Measurements from ENCODE around the gene CFAP52. TPM values are rescaled to one million over a fixed set of nuclear protein-coding genes. Genes with fewer than 3 reads are reported as not detected.
A peak's percentile ranks its signal among the peaks of the same experiment; 100 is the strongest.
"Not testable (repeated sequence)": the region's sequence is repeated elsewhere in the genome, so short reads cannot be mapped to it uniquely, and the experiment has no call there.

Gene CFAP52
- total and polyA plus RNA-seq, 5 donors from 2014 or later: not detected

GRCh38 chr17:9632741-9633140 lies 56.3 kb downstream of the CFAP52 start:
- Histone ChIP-seq H3K36me3 (ENCODE audit: control insufficient read depth, insufficient read depth, low read length) (no peaks in the 10 kb centered on the region), H3K27me3 (ENCODE audit: control insufficient read depth, insufficient read depth, low read length) (no peaks in the 10 kb centered on the region), H3K9me3 (ENCODE audit: control insufficient read depth in 2 of 2, low read length in 2 of 2) (no peaks in the 10 kb centered on the region), H3K27ac (ENCODE audit: insufficient read depth, low read length, poor library complexity, severe bottlenecking) (no peak overlapping the region), H3K4me1 (ENCODE audit: control insufficient read depth, insufficient read depth, low read length, poor library complexity, severe bottlenecking) (no peaks in the 10 kb centered on the region), H3K4me3 (ENCODE audit: low read depth, low read length) (no peak overlapping the region)
- no peak for ATAC-seq (ENCODE audit: low read depth in 2 of 2)
- Mint-ChIP-seq H3K4me1 (no peaks in the 10 kb centered on the region), H3K27ac (no peak overlapping the region), H3K9me3 (peaks cover 0 to 3% (median 1%) of the 10 kb centered on the region in 7 donors), H3K36me3 (no peaks in the 10 kb centered on the region), H3K4me3 (peak overlapping the region in 1 of 4 donors; percentile 15), H3K27me3 (peaks cover 14% of the 10 kb centered on the region)
- no peak for DNase-seq

GRCh38 chr17:9635340-9635739 lies 58.9 kb downstream of the CFAP52 start:
- DNase-seq: no peak
- no peaks in the 10 kb centered on the region for H3K36me3 Mint-ChIP-seq
- H3K4me3 ChIP-seq (ENCODE audit: low read depth, low read length): no peak overlapping the region
- H3K27me3 Mint-ChIP-seq: peaks cover 14% of the 10 kb centered on the region
- peaks cover 2% of the 10 kb centered on the region for H3K27me3 ChIP-seq (ENCODE audit: control insufficient read depth, insufficient read depth, low read length)
- ATAC-seq (ENCODE audit: low read depth in 2 of 2): no peak
- H3K9me3 Mint-ChIP-seq: peaks cover 0 to 3% (median 0%) of the 10 kb centered on the region in 7 donors
- no peak overlapping the region for H3K4me3 Mint-ChIP-seq
- H3K4me1 ChIP-seq (ENCODE audit: control insufficient read depth, insufficient read depth, low read length, poor library complexity, severe bottlenecking): no peaks in the 10 kb centered on the region
- no peaks in the 10 kb centered on the region for H3K9me3 ChIP-seq (ENCODE audit: control insufficient read depth in 2 of 2, low read length in 2 of 2)
- no peak overlapping the region for H3K27ac ChIP-seq (ENCODE audit: insufficient read depth, low read length, poor library complexity, severe bottlenecking)
- no peaks in the 10 kb centered on the region for H3K4me1 Mint-ChIP-seq
- no peaks in the 10 kb centered on the region for H3K36me3 ChIP-seq (ENCODE audit: control insufficient read depth, insufficient read depth, low read length)
- no peak overlapping the region for H3K27ac Mint-ChIP-seq

- DNase-seq (no peak), ATAC-seq (ENCODE audit: low read depth in 2 of 2) (no peak)
- peaks cover 11% of the 10 kb centered on the region for H3K27me3 Mint-ChIP-seq
- no peaks in the 10 kb centered on the region for H3K36me3 Mint-ChIP-seq
- H3K4me3 Mint-ChIP-seq: no peak overlapping the region
- H3K27ac Mint-ChIP-seq: no peak overlapping the region
- peaks cover 2% of the 10 kb centered on the region for H3K27me3 ChIP-seq (ENCODE audit: control insufficient read depth, insufficient read depth, low read length)
- peaks cover 0 to 2% (median 0%) of the 10 kb centered on the region in 7 donors for H3K9me3 Mint-ChIP-seq
- H3K9me3 ChIP-seq (ENCODE audit: control insufficient read depth in 2 of 2, low read length in 2 of 2): no peaks in the 10 kb centered on the region
- H3K4me1 Mint-ChIP-seq: no peaks in the 10 kb centered on the region
- no peaks in the 10 kb centered on the region for H3K4me1 ChIP-seq (ENCODE audit: control insufficient read depth, insufficient read depth, low read length, poor library complexity, severe bottlenecking)
- H3K4me3 ChIP-seq (ENCODE audit: low read depth, low read length): no peak overlapping the region
- H3K36me3 ChIP-seq (ENCODE audit: control insufficient read depth, insufficient read depth, low read length): no peaks in the 10 kb centered on the region
- no peak overlapping the region for H3K27ac ChIP-seq (ENCODE audit: insufficient read depth, low read length, poor library complexity, severe bottlenecking)
These were observed 60.1 kb downstream of the CFAP52 start for GRCh38 chr17:9636501-9636900.

GRCh38 chr17:9640388-9640787 lies 63.9 kb downstream of the CFAP52 start:
- H3K4me1 ChIP-seq (ENCODE audit: control insufficient read depth, insufficient read depth, low read length, poor library complexity, severe bottlenecking): peaks cover 10% of the 10 kb centered on the region
- not testable (repeated sequence) for H3K36me3 Mint-ChIP-seq; H3K27me3 ChIP-seq (ENCODE audit: control insufficient read depth, insufficient read depth, low read length); H3K36me3 ChIP-seq (ENCODE audit: control insufficient read depth, insufficient read depth, low read length); H3K4me3 ChIP-seq (ENCODE audit: low read depth, low read length); ATAC-seq (ENCODE audit: low read depth in 2 of 2); DNase-seq; H3K9me3 ChIP-seq (ENCODE audit: control insufficient read depth in 2 of 2, low read length in 2 of 2); H3K9me3 Mint-ChIP-seq; H3K27ac ChIP-seq (ENCODE audit: insufficient read depth, low read length, poor library complexity, severe bottlenecking); H3K27ac Mint-ChIP-seq; H3K4me3 Mint-ChIP-seq
- peaks cover 33% of the 10 kb centered on the region for H3K27me3 Mint-ChIP-seq
- H3K4me1 Mint-ChIP-seq: peaks cover 0 to 13% (median 5%) of the 10 kb centered on the region in 4 donors

GRCh38 chr17:9643611-9644010 lies 67.2 kb downstream of the CFAP52 start:
- Mint-ChIP-seq H3K9me3 (peaks cover 0 to 3% (median 0%) of the 10 kb centered on the region in 7 donors), H3K27ac (no peak overlapping the region), H3K36me3 (no peaks in the 10 kb centered on the region), H3K4me3 (peak overlapping the region in 1 of 4 donors; percentile 76), H3K27me3 (peaks cover 50% of the 10 kb centered on the region), H3K4me1 (peaks cover 0 to 20% (median 11%) of the 10 kb centered on the region in 4 donors)
- H3K4me3 ChIP-seq (ENCODE audit: low read depth, low read length): no peak overlapping the region
- DNase-seq (no peak), ATAC-seq (ENCODE audit: low read depth in 2 of 2) (no peak)
- no peak overlapping the region for H3K27ac ChIP-seq (ENCODE audit: insufficient read depth, low read length, poor library complexity, severe bottlenecking)
- peaks cover 14% of the 10 kb centered on the region for H3K4me1 ChIP-seq (ENCODE audit: control insufficient read depth, insufficient read depth, low read length, poor library complexity, severe bottlenecking)
- H3K36me3 ChIP-seq (ENCODE audit: control insufficient read depth, insufficient read depth, low read length): no peaks in the 10 kb centered on the region
- no peaks in the 10 kb centered on the region for H3K9me3 ChIP-seq (ENCODE audit: control insufficient read depth in 2 of 2, low read length in 2 of 2)
- peaks cover 14% of the 10 kb centered on the region for H3K27me3 ChIP-seq (ENCODE audit: control insufficient read depth, insufficient read depth, low read length)

DNA sequence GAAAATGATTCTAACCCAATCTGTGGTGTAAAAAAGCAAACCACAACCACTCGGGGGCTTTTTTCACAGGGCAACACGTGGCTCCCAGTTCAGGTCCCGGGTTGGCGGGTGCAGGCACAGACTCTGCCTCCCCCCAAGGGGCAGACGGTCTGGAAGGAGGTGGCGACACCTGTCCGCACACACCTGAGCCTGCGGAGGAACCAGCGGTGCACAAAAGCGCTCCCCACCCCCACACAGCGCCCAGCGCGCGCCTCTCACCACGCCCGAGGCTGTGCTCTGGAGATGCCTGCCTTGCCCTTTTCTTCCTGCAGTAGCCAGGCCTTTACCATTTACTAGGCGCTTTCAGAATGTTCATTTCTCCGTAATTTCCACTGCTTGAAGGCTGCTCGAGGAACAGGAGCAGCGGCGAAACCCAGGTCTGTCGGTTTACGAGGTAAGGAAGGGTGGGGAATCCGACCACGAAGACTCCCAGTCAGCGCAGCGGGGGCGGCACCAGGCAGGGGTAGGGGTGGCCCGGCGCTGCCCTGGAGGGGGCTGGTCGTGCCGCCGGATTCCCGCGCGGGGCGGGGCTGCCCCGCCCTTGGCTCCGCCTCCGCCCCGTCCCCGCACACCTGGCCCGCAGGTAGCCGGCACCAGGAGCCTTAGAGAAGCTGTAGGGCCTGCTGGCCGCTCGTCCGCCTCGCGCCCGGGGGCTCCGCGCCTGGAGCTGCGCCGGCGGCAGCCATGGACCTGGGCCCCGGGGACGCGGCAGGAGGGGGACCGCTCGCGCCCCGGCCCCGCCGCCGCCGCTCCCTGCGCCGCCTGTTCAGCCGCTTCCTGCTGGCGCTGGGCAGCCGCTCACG lies 68.7 kb downstream of the CFAP52 start, which contains the start of gene USP43:
Gene USP43, plus strand, starts transcription at position 608 of the 842 bp plus-strand sequence. Its CDS starts 116 bp downstream, at position 724.
- peak within 1 kb of the TSS; percentile 43 to 85 (median 70) for H3K4me3 Mint-ChIP-seq
- ATAC-seq (ENCODE audit: low read depth in 2 of 2) (peak in 1 of 2 donors; percentile 31), DNase-seq (peak in 1 of 3 donors; percentile 10)
- peaks cover 0 to 4% (median 0%) of the 10 kb centered on the region in 7 donors for H3K9me3 Mint-ChIP-seq
- peaks cover 0 to 20% (median 11%) of the 10 kb centered on the region in 4 donors for H3K4me1 Mint-ChIP-seq
- peak within 1 kb of the TSS in 1 of 3 donors; percentile 14 for H3K27ac Mint-ChIP-seq
- H3K9me3 ChIP-seq (ENCODE audit: control insufficient read depth in 2 of 2, low read length in 2 of 2): no peaks in the 10 kb centered on the region
- no peaks in the 10 kb centered on the region for H3K36me3 ChIP-seq (ENCODE audit: control insufficient read depth, insufficient read depth, low read length)
- H3K27me3 ChIP-seq (ENCODE audit: control insufficient read depth, insufficient read depth, low read length): peaks cover 14% of the 10 kb centered on the region
- H3K27ac ChIP-seq (ENCODE audit: insufficient read depth, low read length, poor library complexity, severe bottlenecking): no peak within 1 kb of the TSS
- H3K27me3 Mint-ChIP-seq: peaks cover 55% of the 10 kb centered on the region
- peaks cover 14% of the 10 kb centered on the region for H3K4me1 ChIP-seq (ENCODE audit: control insufficient read depth, insufficient read depth, low read length, poor library complexity, severe bottlenecking)
- no peaks in the 10 kb centered on the region for H3K36me3 Mint-ChIP-seq
- no peak within 1 kb of the TSS for H3K4me3 ChIP-seq (ENCODE audit: low read depth, low read length)

DNA sequence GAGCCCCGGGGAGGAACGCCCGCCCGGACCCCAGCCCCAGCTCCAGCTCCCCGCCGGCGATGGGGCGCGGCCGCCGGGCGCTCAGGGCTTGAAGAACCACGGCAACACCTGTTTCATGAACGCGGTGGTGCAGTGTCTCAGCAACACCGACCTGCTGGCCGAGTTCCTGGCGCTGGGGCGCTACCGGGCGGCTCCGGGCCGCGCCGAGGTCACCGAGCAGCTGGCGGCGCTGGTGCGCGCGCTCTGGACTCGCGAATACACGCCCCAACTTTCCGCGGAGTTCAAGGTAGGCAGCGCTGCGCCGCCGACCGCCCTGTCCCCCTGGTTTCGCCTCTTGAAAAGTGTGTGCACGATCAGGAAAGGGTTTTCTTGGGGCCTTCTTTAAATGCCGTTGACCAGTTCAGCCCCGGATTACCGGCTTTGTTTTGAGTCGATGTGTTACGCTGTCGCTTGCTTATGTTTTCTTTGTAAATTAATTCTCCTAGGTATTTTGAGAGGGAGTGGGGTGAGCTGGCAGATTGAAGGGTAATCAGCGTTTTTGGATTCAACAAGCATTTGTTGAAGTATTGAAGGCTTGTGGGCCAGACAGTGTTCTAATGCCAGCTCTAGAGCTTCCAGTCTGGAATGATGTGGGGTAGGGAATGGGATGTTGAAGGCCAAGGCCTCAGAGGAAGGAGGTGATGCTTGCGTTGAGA lies 69.6 kb downstream of the CFAP52 start:
- Mint-ChIP-seq H3K9me3 (peaks cover 0 to 4% (median 0%) of the 10 kb centered on the region in 7 donors), H3K27ac (no peak overlapping the region), H3K4me3 (peak overlapping the region; percentile 43 to 85 (median 62)), H3K4me1 (peaks cover 0 to 20% (median 11%) of the 10 kb centered on the region in 4 donors), H3K36me3 (no peaks in the 10 kb centered on the region), H3K27me3 (peaks cover 55% of the 10 kb centered on the region)
- DNase-seq (peak in 1 of 3 donors; percentile 16), ATAC-seq (ENCODE audit: low read depth in 2 of 2) (no peak)
- Histone ChIP-seq H3K27me3 (ENCODE audit: control insufficient read depth, insufficient read depth, low read length) (peaks cover 14% of the 10 kb centered on the region), H3K9me3 (ENCODE audit: control insufficient read depth in 2 of 2, low read length in 2 of 2) (no peaks in the 10 kb centered on the region), H3K4me3 (ENCODE audit: low read depth, low read length) (no peak overlapping the region), H3K36me3 (ENCODE audit: control insufficient read depth, insufficient read depth, low read length) (no peaks in the 10 kb centered on the region), H3K4me1 (ENCODE audit: control insufficient read depth, insufficient read depth, low read length, poor library complexity, severe bottlenecking) (peaks cover 14% of the 10 kb centered on the region), H3K27ac (ENCODE audit: insufficient read depth, low read length, poor library complexity, severe bottlenecking) (no peak overlapping the region)
